ENCODE data around the gene HDAC3. TPM values are rescaled to one million over a fixed set of nuclear protein-coding genes. Genes with fewer than 3 reads are reported as not detected.

Gene HDAC3
- total RNA-seq, 2 experiments from 2014 or later = 65.2 to 71.5 TPM

DNA sequence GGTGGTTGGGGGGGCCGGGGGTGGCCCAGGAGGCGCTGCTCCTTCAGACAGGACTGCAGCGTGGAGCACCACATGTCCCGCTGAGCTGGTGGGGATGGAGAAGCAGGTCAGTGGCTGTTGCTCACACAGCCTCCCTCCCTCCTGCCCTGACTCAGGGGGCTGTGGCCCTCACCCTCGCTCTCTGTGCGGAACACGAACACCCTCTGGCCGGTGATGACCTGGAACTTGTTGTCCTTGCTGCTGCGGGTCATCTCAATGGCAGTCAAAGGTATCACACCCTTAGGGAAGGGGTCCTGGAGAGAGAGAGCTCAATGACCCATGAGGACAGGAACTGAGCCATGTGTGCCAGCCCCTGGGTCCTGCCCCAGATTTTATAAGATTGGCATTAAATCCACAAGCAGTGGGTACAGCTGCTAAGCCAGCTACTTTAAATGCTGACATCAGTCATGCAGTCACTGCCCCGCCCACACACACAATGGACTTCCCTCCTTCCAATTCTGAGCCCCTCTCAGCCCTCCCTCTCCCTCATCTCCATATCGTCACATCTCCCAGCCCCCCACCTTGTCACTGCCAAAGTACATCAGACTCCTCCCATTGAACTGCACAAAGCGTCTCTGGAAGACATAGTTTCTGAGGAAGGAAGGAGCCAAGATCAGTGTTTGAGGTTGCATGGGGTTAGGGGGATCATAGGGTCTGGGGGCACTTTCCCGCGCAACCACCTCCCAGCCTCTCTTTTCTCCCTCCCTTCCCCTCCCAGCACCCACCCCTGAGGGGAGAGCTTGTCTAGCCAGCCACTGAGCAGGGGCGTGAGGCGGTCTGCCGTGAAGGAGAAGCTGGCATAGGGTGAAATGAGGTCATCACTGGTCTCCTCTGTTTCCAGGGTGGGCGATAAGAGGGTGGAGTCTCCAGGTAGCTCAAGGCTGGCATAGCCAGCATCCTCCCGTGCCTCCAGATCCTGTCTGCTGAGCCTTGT lies 36.5 kb upstream of the HDAC3 start:
- no peaks in the 10 kb centered on the region for H3K4me1 Mint-ChIP-seq (ENCODE audit: low read depth)
- POLR2A ChIA-PET = no interaction called here
- CTCF ChIA-PET = interaction anchor here (0.9 to 1.4 kb wide), 2 partner anchors 8 to 288 kb away, joined by 3 read pairs; no protein-coding TSS in a partner anchor
- intact Hi-C loops (cut with micrococcal nuclease) = no loop called here
- H3K9me3 Mint-ChIP-seq = no peaks in the 10 kb centered on the region
- no peak overlapping the region for H3K27ac Mint-ChIP-seq
- H3K27me3 Mint-ChIP-seq = no peaks in the 10 kb centered on the region
- H3K4me3 Mint-ChIP-seq = no peak overlapping the region
- H3K36me3 Mint-ChIP-seq = no peaks in the 10 kb centered on the region
- DNase-seq = no peak

DNA sequence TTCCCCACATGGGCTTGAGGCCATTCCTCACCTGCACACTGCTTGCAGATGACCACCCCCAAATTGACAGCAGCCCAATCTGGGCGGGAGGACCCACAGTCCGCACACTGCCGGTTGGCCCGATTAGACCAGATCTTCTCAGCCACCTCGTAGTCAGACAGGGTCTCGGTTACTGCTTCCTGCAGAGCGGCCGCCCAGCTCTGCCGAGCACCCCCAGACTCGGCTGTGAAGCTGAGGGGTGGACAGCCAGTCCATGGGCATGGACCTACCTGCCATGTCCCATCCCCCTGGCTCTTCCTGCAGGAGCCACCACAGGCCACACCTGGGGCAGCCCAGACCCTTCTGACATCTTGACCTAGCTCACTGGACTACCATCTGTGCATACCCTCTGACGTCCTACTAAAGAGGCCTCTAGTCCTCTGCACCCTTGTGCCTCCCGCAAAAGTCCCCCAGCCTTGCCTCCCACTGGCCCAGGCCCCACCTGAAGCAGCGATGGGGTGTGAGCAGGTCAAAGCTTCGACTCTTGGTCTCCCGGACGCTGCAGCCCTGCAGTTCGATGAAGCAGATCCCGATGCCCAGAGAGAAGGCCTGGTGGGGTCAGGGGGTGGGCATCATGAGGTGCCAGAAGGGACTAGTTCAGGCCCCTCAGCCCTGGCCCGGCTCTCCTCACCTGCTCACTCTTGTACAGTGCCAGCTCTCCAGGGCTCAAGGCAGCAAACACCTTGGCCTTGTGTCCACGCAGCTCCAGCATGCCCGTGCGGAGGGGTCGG lies 35.6 kb upstream of the HDAC3 start:
- ChIA-PET POLR2A (no interaction called here), CTCF (interaction anchor here (0.9 to 1.4 kb wide), 2 partner anchors 8 to 288 kb away, joined by 3 read pairs; no protein-coding TSS in a partner anchor)
- Mint-ChIP-seq H3K27ac (no peak overlapping the region), H3K4me1 (ENCODE audit: low read depth) (no peaks in the 10 kb centered on the region), H3K36me3 (no peaks in the 10 kb centered on the region), H3K27me3 (no peaks in the 10 kb centered on the region), H3K9me3 (no peaks in the 10 kb centered on the region), H3K4me3 (no peak overlapping the region)
- no peak for DNase-seq
- intact Hi-C loops (cut with micrococcal nuclease) = no loop called here

- POLR2A ChIA-PET = interaction anchor here (1.5 kb wide), 1 partner anchor 24 kb away, joined by 4 read pairs; no protein-coding TSS in a partner anchor
- no peak overlapping the region for H3K4me3 Mint-ChIP-seq
- peaks cover 4% of the 10 kb centered on the region for H3K4me1 Mint-ChIP-seq (ENCODE audit: low read depth)
- H3K27ac Mint-ChIP-seq = no peak overlapping the region
- intact Hi-C loops (cut with micrococcal nuclease) = loop anchor here (5.0 kb wide), 1 partner anchor 158 kb away; no protein-coding TSS in a partner anchor
- no peaks in the 10 kb centered on the region for H3K27me3 Mint-ChIP-seq
- no peaks in the 10 kb centered on the region for H3K9me3 Mint-ChIP-seq
- CTCF ChIA-PET = interaction anchor here (0.6 to 3.0 kb wide), 12 partner anchors 9 to 341 kb away, joined by 3 to 14 read pairs (median 4); partner anchors contain the start of gene PCDH1
- DNase-seq = no peak
- no peaks in the 10 kb centered on the region for H3K36me3 Mint-ChIP-seq
These were observed 32.9 kb upstream of the HDAC3 start for GRCh38 chr5:141669520-141669919.

GRCh38 chr5:141668601-141669265 lies 32.1 kb upstream of the HDAC3 start:
- no peak for DNase-seq
- H3K27ac Mint-ChIP-seq = no peak overlapping the region
- no peaks in the 10 kb centered on the region for H3K9me3 Mint-ChIP-seq
- intact Hi-C loops (cut with micrococcal nuclease) = loop anchor here (5.0 kb wide), 1 partner anchor 159 kb away; no protein-coding TSS in a partner anchor
- no peaks in the 10 kb centered on the region for H3K36me3 Mint-ChIP-seq
- peaks cover 4% of the 10 kb centered on the region for H3K4me1 Mint-ChIP-seq (ENCODE audit: low read depth)
- ChIA-PET POLR2A (interaction anchor here (1.5 kb wide), 1 partner anchor 25 kb away, joined by 4 read pairs; no protein-coding TSS in a partner anchor), CTCF (interaction anchor here (0.5 to 3.0 kb wide), 10 partner anchors 8 to 779 kb away, joined by 3 to 14 read pairs (median 4); no protein-coding TSS in a partner anchor)
- no peaks in the 10 kb centered on the region for H3K27me3 Mint-ChIP-seq
- H3K4me3 Mint-ChIP-seq = no peak overlapping the region

DNA sequence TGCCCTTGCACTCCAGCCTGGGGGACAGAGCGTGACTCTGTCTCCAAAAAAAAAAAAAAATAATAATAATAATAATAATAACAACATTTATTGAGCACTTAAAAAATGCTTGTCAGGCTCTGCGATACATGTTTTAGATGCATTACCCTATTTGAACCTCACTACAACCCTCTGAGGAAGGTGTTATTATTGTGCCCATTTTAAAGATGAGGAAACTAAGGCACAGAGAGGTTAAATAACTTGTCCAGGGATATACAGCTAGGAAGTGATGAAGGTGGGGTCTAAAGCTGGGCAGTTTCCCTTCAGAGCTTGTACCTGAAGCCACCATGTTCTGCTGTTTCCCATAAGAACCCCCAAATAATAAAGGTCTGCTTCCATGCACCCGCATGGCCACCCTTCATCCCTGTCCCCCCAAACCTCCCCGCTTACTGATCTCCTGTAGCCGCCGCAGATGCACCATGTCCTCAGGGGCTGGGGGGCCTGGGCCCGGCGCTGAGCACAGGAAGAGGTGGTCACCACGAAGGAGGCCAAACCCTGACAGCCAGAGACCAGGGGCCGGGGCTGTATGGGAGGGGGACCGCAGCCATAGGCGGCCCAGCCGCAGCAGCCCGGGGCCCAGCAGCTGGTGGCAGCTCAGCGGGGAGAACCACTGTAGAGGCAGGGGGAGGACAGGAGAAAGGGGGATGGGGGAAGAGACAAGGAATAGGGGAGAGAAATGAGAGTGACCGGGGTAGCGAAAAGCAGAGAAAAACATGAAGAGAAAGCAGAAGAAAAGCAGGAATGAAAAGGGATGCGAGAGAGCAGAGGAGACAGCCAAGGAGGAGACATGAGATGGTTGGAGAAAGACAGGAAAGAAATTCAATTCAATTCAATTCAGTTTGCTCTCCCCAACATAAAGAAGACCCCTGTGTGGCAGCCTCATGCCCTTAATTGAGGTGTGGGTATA lies 29.6 kb upstream of the HDAC3 start:
- H3K27ac Mint-ChIP-seq = no peak overlapping the region
- H3K9me3 Mint-ChIP-seq = no peaks in the 10 kb centered on the region
- DNase-seq = no peak
- ChIA-PET CTCF (interaction anchor here (1.3 to 4.1 kb wide), 4 partner anchors 74 to 293 kb away, joined by 3 to 59 read pairs (median 26); partner anchors contain the start of genes PCDH1 and PCDH12), POLR2A (no interaction called here)
- H3K27me3 Mint-ChIP-seq = no peaks in the 10 kb centered on the region
- H3K4me1 Mint-ChIP-seq (ENCODE audit: low read depth) = peaks cover 4% of the 10 kb centered on the region
- intact Hi-C loops (cut with micrococcal nuclease) = loop anchor here (1.0 to 5.0 kb wide), 3 partner anchors 27 to 213 kb away; no protein-coding TSS in a partner anchor
- H3K36me3 Mint-ChIP-seq = no peaks in the 10 kb centered on the region
- no peak overlapping the region for H3K4me3 Mint-ChIP-seq

DNA sequence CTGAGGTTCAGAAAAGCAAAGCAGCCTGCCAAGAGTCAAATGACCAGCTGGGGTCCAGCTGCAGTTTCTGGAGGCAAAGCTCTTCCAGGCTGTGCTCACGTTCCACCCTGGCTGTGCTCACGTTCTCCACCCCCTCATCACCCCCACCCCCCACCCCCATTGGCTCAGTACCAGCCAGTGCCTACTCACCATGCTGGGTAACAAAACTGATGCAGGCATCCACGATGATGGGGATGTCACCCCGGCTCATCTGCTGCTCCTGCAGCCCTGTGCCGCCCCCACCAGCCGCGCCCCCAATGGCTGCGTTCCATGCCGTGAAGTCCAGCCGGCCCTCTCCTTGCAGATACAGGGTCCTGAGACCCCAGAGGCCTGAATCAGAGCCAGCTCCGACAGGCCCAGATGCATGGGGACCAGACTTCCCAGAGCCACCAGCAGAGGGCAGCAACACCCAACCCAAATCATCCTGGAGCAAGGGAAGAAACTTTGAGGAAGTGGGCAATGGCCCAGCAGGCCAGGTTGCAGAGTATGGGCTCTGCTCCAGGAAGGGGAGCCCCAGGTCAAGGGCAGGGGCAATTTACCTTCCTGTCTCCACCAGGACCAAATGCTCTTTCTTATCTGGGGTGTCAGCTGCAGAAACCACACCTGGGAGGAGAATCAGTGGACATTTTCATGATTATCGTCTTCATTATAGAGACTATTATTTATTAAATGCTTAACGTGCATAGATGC lies 28.2 kb upstream of the HDAC3 start:
- Mint-ChIP-seq H3K4me3 (no peak overlapping the region), H3K9me3 (no peaks in the 10 kb centered on the region), H3K27ac (no peak overlapping the region), H3K27me3 (no peaks in the 10 kb centered on the region), H3K4me1 (ENCODE audit: low read depth) (peaks cover 4% of the 10 kb centered on the region), H3K36me3 (no peaks in the 10 kb centered on the region)
- DNase-seq = peak; percentile 85
- ChIA-PET CTCF (interaction anchor here (0.6 to 4.1 kb wide), 26 partner anchors 8 to 645 kb away, joined by 3 to 59 read pairs (median 4); partner anchors contain the start of genes DELE1, DIAPH1, FCHSD1 and PCDH1), POLR2A (no interaction called here)
- intact Hi-C loops (cut with micrococcal nuclease) = loop anchor here (1.0 to 5.0 kb wide), 3 partner anchors 28 to 214 kb away; no protein-coding TSS in a partner anchor

DNA sequence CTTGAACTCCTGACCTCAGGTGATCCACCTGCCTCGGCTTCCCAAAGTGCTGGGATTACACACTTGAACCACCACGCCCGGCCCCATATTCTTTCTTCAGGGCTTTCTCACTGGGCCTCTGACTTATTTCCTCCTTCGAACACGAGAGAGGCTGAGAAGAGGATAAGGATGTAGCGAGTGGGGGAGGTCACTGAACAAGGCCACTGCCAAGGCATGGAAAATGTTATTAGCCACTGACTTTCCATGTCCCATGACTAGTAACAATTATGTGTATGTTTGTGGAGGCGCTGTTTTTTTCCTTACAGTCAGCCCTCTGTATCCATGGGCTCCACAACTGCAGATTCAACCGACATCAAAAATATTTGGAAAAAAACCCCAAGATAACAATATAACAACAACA lies 26.9 kb upstream of the HDAC3 start:
- H3K27ac Mint-ChIP-seq = no peak overlapping the region
- H3K4me3 Mint-ChIP-seq = no peak overlapping the region
- POLR2A ChIA-PET = no interaction called here
- CTCF ChIA-PET = interaction anchor here (0.5 to 4.1 kb wide), 11 partner anchors 9 to 296 kb away, joined by 3 to 59 read pairs (median 5); partner anchors contain the start of genes DELE1, FCHSD1, PCDH1 and PCDH12
- DNase-seq = no peak
- no peaks in the 10 kb centered on the region for H3K9me3 Mint-ChIP-seq
- intact Hi-C loops (cut with micrococcal nuclease) = no loop called here
- H3K27me3 Mint-ChIP-seq = no peaks in the 10 kb centered on the region
- H3K36me3 Mint-ChIP-seq = no peaks in the 10 kb centered on the region
- peaks cover 4% of the 10 kb centered on the region for H3K4me1 Mint-ChIP-seq (ENCODE audit: low read depth)

DNA sequence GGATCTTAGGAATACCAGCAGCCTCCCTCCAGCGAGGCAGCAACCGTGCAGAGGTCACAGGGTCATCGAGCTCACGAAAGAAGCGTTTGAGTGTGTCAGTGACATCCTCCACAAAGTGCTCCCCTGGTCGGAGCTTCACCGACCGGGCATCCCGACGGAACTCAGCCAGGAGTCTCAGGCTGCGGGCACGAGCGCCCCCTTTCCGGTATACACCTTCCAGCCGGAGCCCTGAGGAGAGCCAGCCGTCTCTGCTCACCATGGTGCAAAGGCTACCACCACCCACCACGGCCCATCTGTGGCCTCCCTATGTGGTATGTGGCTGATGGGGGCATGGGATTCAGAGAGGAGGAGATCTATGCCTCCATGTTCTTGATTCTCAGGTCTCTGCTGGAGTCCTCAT lies 25.4 kb upstream of the HDAC3 start:
- Mint-ChIP-seq H3K36me3 (no peaks in the 10 kb centered on the region), H3K27ac (no peak overlapping the region), H3K4me1 (ENCODE audit: low read depth) (peaks cover 4% of the 10 kb centered on the region), H3K27me3 (no peaks in the 10 kb centered on the region), H3K4me3 (no peak overlapping the region), H3K9me3 (no peaks in the 10 kb centered on the region)
- POLR2A ChIA-PET = no interaction called here
- CTCF ChIA-PET = interaction anchor here (1.7 kb wide), 1 partner anchor 299 kb away, joined by 7 read pairs; no protein-coding TSS in a partner anchor
- DNase-seq = no peak
- intact Hi-C loops (cut with micrococcal nuclease) = no loop called here

DNA sequence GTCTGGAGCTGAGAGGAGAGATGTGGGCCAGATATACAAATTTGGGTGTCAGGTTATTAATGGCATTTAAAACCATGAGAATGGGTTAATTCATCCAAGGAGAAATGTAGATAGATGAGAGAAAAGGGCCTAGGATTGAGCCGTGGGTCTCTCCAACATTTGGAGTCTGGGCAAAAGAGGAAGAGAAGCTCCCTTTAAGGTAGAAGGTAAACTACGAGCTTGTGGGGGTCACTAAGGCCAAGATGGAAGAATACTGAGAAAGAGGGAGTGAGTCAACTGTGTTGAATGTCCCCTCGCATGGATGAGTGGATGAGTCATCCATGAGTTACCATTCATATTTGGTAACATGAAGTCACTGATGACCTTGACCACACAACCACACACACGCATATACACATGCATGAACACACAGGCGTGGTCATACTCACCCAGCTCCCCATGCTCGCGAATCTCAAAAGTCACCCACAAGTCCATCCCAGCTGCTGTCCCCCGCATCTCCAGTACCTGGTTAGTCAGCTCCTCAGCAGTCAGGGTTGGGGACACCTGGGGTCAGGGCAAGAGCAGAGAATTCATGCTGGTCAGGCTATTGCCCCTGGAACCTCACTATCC lies 21.4 kb upstream of the HDAC3 start:
- DNase-seq = peak; percentile 45
- no peak overlapping the region for H3K27ac Mint-ChIP-seq
- intact Hi-C loops (cut with micrococcal nuclease) = no loop called here
- CTCF ChIA-PET = interaction anchor here (0.9 to 2.0 kb wide), 6 partner anchors 11 to 303 kb away, joined by 3 to 7 read pairs (median 4); no protein-coding TSS in a partner anchor
- POLR2A ChIA-PET = interaction anchor here (0.9 to 1.2 kb wide), 2 partner anchors 20 to 35 kb away, joined by 3 read pairs; no protein-coding TSS in a partner anchor
- no peaks in the 10 kb centered on the region for H3K36me3 Mint-ChIP-seq
- H3K27me3 Mint-ChIP-seq = no peaks in the 10 kb centered on the region
- H3K4me3 Mint-ChIP-seq = no peak overlapping the region
- no peaks in the 10 kb centered on the region for H3K4me1 Mint-ChIP-seq (ENCODE audit: low read depth)
- no peaks in the 10 kb centered on the region for H3K9me3 Mint-ChIP-seq

Measured in activated CD4-positive, alpha-beta memory T cell treated with anti-CD3 and anti-CD28 coated beads for 36 hours (primary cell).